ENCODE data around the gene ZBTB20.

GRCh38 chr3:115085197-115085865, 61.8 kb downstream of the ZBTB20 start:
- no peak for TF ChIP-seq EZH2 (IDR thresholded peaks at IDR 0.05; ENCODE audit: low read length, missing control alignments)
- TF ChIP-seq, protein P1, sequence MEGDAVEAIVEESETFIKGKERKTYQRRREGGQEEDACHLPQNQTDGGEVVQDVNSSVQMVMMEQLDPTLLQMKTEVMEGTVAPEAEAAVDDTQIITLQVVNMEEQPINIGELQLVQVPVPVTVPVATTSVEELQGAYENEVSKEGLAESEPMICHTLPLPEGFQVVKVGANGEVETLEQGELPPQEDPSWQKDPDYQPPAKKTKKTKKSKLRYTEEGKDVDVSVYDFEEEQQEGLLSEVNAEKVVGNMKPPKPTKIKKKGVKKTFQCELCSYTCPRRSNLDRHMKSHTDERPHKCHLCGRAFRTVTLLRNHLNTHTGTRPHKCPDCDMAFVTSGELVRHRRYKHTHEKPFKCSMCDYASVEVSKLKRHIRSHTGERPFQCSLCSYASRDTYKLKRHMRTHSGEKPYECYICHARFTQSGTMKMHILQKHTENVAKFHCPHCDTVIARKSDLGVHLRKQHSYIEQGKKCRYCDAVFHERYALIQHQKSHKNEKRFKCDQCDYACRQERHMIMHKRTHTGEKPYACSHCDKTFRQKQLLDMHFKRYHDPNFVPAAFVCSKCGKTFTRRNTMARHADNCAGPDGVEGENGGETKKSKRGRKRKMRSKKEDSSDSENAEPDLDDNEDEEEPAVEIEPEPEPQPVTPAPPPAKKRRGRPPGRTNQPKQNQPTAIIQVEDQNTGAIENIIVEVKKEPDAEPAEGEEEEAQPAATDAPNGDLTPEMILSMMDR (conservative IDR thresholded peaks at IDR 0.05 in 1 of 2, IDR thresholded peaks at IDR 0.05 in 1 of 2; ENCODE audit: low read depth in 1 of 2, low read length in 2 of 2), result peak; percentile 37 to 39
